ENCODE results near the gene ABCD1. TPM values are rescaled to one million over a fixed set of nuclear protein-coding genes. Genes with fewer than 3 reads are reported as not detected.

The ABCD1 gene
- polyA plus RNA-seq, 2 of the 4 experiments (the other 2 are of a cell fraction) = 1.7 to 3.8 TPM

GRCh38 chrX:153725039-153725831, 579 bp downstream of the ABCD1 start (continued):
- TF ChIP-seq SREBF2 (IDR thresholded peaks at IDR 0.05) = no peak

- TF ChIP-seq NR3C1 (IDR thresholded peaks at IDR 0.05) = no peak
- no peak for TF ChIP-seq ZC3H11A (IDR thresholded peaks at IDR 0.05)
- TF ChIP-seq REST (IDR thresholded peaks at IDR 0.05) = no peak
- TF ChIP-seq MAX (IDR thresholded peaks at IDR 0.05) = no peak
- TF ChIP-seq PBX3 (IDR thresholded peaks at IDR 0.05) = no peak
- TF ChIP-seq HOXB5 (CRISPR knock-in tag; IDR thresholded peaks at IDR 0.05) = no peak
- no peak for TF ChIP-seq ZFP36 (IDR thresholded peaks at IDR 0.05; ENCODE audit: borderline replicate concordance, partially characterized antibody)
- TF ChIP-seq MAFK (IDR thresholded peaks at IDR 0.05; ENCODE audit: partially characterized antibody) = no peak
- TF ChIP-seq HMGXB4 (CRISPR knock-in tag; IDR thresholded peaks at IDR 0.05; ENCODE audit: borderline replicate concordance) = no peak
- no peak for TF ChIP-seq RCOR1 (IDR thresholded peaks at IDR 0.05; ENCODE audit: low read depth, low read length)
- no peak for TF ChIP-seq EHMT2 (IDR thresholded peaks at IDR 0.05; ENCODE audit: low read depth)
- TF ChIP-seq HDAC2 (IDR thresholded peaks at IDR 0.05) = no peak
- no peak for TF ChIP-seq HEYL (CRISPR knock-in tag; IDR thresholded peaks at IDR 0.05)
- no peak for TF ChIP-seq GATA3 (IDR thresholded peaks at IDR 0.05; ENCODE audit: borderline replicate concordance)
- no peak for TF ChIP-seq FOSL2 (IDR thresholded peaks at IDR 0.05)
- no peak for TF ChIP-seq FOSL2 (CRISPR knock-in tag; IDR thresholded peaks at IDR 0.05)
- TF ChIP-seq CEBPB (IDR thresholded peaks at IDR 0.05) = no peak
- TF ChIP-seq USF2 (IDR thresholded peaks at IDR 0.05) = no peak
- no peak for TF ChIP-seq RARB (CRISPR knock-in tag; IDR thresholded peaks at IDR 0.05)
- no peak for TF ChIP-seq CBX8 (IDR thresholded peaks at IDR 0.05)
- no peak for TF ChIP-seq ESRRA (IDR thresholded peaks at IDR 0.05; ENCODE audit: borderline replicate concordance, low read length)
- H3K27ac ChIP-seq = peak overlapping the region in 1 of 2 experiments; percentile 84; a peak in 3 of 6 replicates
- FAIRE-seq (no peak), ATAC-seq (no peak), DNase-seq (ENCODE audit: low read depth in 1 of 2, low spot score in 1 of 2) (no peak)
- H3K9me3 ChIP-seq = no peaks in the 10 kb centered on the region
- POLR2A ChIA-PET = no interaction called here
- 97% methylated on average over 9 of the region's 35 CpGs for WGBS (ENCODE audit: missing lambda C conversion rate)
- no peak overlapping the region for H3K4me2 ChIP-seq
- peaks cover 25% of the 10 kb centered on the region for H3K4me1 ChIP-seq
- H3K4me3 ChIP-seq = no peak overlapping the region
- CTCF ChIA-PET = interaction anchor here (0.8 to 1.5 kb wide), 3 partner anchors 18 to 56 kb away, joined by 3 to 6 read pairs (median 3); partner anchors contain the start of genes PLXNB3 and SRPK3
Measured at GRCh38 chrX:153725832-153726285, 1.2 kb downstream of the ABCD1 start.

Measured in A549 (cell line).